HT1080 (cell line): ENCODE measurements around the gene ADCY6. TPM values are rescaled to one million over a fixed set of nuclear protein-coding genes. Genes with fewer than 3 reads are reported as not detected.

Experiments
- DNase-seq: peaks from one replicate; pipeline ENCODE4 v3.0.0-alpha.2; 2015; ENCODE audit warnings: low read depth
- total RNA-seq: library from RNA; depleted of rRNA; stranded (reverse); fragments of >200 nt; shearing (Covaris generic); gene quantifications from 2 replicates; pipeline ENCODE4 v1.2.3, GENCODE V29; 2014

Gene ADCY6
- total RNA-seq, 1 experiment from 2014 or later = 14.5 TPM

GRCh38 chr12:48816143-48816854 lies 27.4 kb upstream of the ADCY6 start:
- DNase-seq = no peak

- DNase-seq = peak; percentile 82
Measured at GRCh38 chr12:48815126-48816110, 26.5 kb upstream of the ADCY6 start.

- peak; percentile 74 for DNase-seq
Measured at GRCh38 chr12:48814262-48815125, 25.6 kb upstream of the ADCY6 start.

GRCh38 chr12:48813465-48814261 lies 24.8 kb upstream of the ADCY6 start:
- DNase-seq = no peak

GRCh38 chr12:48812389-48812788 lies 23.5 kb upstream of the ADCY6 start:
- no peak for DNase-seq

- DNase-seq = no peak
Measured at GRCh38 chr12:48811437-48812090, 22.7 kb upstream of the ADCY6 start.

GRCh38 chr12:48810903-48811431 lies 22.1 kb upstream of the ADCY6 start:
- peak; percentile 42 for DNase-seq

- DNase-seq = no peak
Measured at GRCh38 chr12:48807981-48808380, 19.1 kb upstream of the ADCY6 start.

GRCh38 chr12:48803675-48804074 lies 14.8 kb upstream of the ADCY6 start:
- no peak for DNase-seq

GRCh38 chr12:48800971-48801370 lies 12.1 kb upstream of the ADCY6 start:
- DNase-seq = no peak

- no peak for DNase-seq
Measured at GRCh38 chr12:48800457-48800856, 11.6 kb upstream of the ADCY6 start.

- peak; percentile 27 for DNase-seq
Measured at GRCh38 chr12:48796976-48797375, 8.1 kb upstream of the ADCY6 start.

- peak; percentile 81 for DNase-seq
Measured at GRCh38 chr12:48795550-48796455, 6.9 kb upstream of the ADCY6 start.

GRCh38 chr12:48794870-48795269 lies 6.0 kb upstream of the ADCY6 start:
- DNase-seq = no peak

- no peak for DNase-seq
Measured at GRCh38 chr12:48793696-48794095, 4.8 kb upstream of the ADCY6 start.

- DNase-seq = no peak
Measured at GRCh38 chr12:48789858-48790326, 1.0 kb upstream of the ADCY6 start.

- no peak for DNase-seq
Measured at GRCh38 chr12:48788524-48788853, 400 bp downstream of the ADCY6 start.

GRCh38 chr12:48787791-48788523 lies 932 bp downstream of the ADCY6 start:
- no peak for DNase-seq
